B cell (primary cell): ENCODE data around the gene ATP9B. TPM values are rescaled to one million over a fixed set of nuclear protein-coding genes. Genes with fewer than 3 reads are reported as not detected.

Experiments used
- ATAC-seq: fragments of 200-7000 bp; cut with Tn5 transposase; one replicate; pipeline ENCODE4 v1.10.0; 2021; ENCODE audit warnings: low read depth, mild to moderate bottlenecking, moderate number of reproducible peaks, moderate library complexity
- CTCF ChIA-PET: fragments of 350-600 bp; sonication (Branson Sonifier 250); formaldehyde crosslinking; loops from one replicate; lab custom pipeline; 2021; ENCODE audit warnings: antibody characterized with exemption, inconsistent platforms; lab: Charles Lee
- POLR2A ChIA-PET: fragments of 350-600 bp; sonication (Branson Sonifier 250); formaldehyde crosslinking; loops from one replicate; lab custom pipeline; 2021; ENCODE audit warnings: antibody characterized with exemption; lab: Charles Lee
- DNase-seq: peaks from one replicate; pipeline ENCODE4 v3.0.0; 2013
- H2AFZ ChIP-seq: 2 replicates; pipeline ENCODE4 v1.6.1; 2012; ENCODE audit warnings: mild to moderate bottlenecking, low read depth, low read length; ENCODE audit not compliant: insufficient read depth, poor library complexity, severe bottlenecking
- H3K27ac ChIP-seq, 2 donors: 1 replicate in 1 of 2; 2 replicates in 1 of 2; pipeline ENCODE4 v1.5.1; 2012 to 2013; ENCODE audit warnings: low read length in 2 of 2, mild to moderate bottlenecking in 2 of 2, moderate library complexity in 1 of 2
- H3K27me3 ChIP-seq, 4 experiments: fragments of 200-600 bp in 1 of 4; sonication (generic) in 1 of 4; replicated peaks in 1 of 4; 1 replicate in 2 of 4; 2 replicates in 2 of 4; pipeline versions ENCODE4 v1.6.1 to v1.7.0; 2013 to 2016; ENCODE audit warnings: low read length in 3 of 4, mild to moderate bottlenecking in 2 of 4, mixed read lengths in 1 of 4, moderate library complexity in 1 of 4; ENCODE audit not compliant: insufficient read depth in 4 of 4, control insufficient read depth in 3 of 4; ENCODE audit errors: control extremely low read depth in 1 of 4
- H3K36me3 ChIP-seq, 2 experiments: replicated peaks in 1 of 2; 1 replicate in 1 of 2; 2 replicates in 1 of 2; pipeline versions ENCODE4 v1.6.1 to v1.7.1; 2013; ENCODE audit warnings: low read length in 1 of 2; ENCODE audit not compliant: insufficient read depth in 2 of 2, control insufficient read depth in 1 of 2; ENCODE audit errors: control extremely low read depth in 1 of 2, extremely low read depth in 1 of 2
- H3K4me1 ChIP-seq, 2 donors: fragments of 200-600 bp in 1 of 2; sonication (generic) in 1 of 2; 1 replicate in 1 of 2; 2 replicates in 1 of 2; pipeline versions ENCODE4 v1.5.1 to v1.6.1; 2013 to 2017; ENCODE audit warnings: low read length in 2 of 2; ENCODE audit not compliant: control insufficient read depth in 2 of 2, insufficient read depth in 2 of 2
- H3K4me2 ChIP-seq: replicated peaks from 2 replicates; pipeline ENCODE3; 2012; ENCODE audit warnings: mild to moderate bottlenecking, low read depth, low read length; ENCODE audit not compliant: poor library complexity, severe bottlenecking
- H3K4me3 ChIP-seq, 5 experiments: fragments of 200-600 bp in 1 of 5; sonication (generic) in 1 of 5; 1 replicate in 3 of 5; 2 replicates in 2 of 5; pipeline versions ENCODE4 v1.5.1 to v1.7.0; 2011 to 2016; ENCODE audit warnings: low read length in 4 of 5, mild to moderate bottlenecking in 4 of 5, low read depth in 2 of 5, control low read depth in 1 of 5, moderate library complexity in 1 of 5; ENCODE audit not compliant: insufficient read depth in 1 of 5; ENCODE audit errors: control extremely low read depth in 1 of 5, extremely low read depth in 1 of 5
- H3K79me2 ChIP-seq: fragments of 200-600 bp; sonication (generic); one replicate; pipeline ENCODE4 v1.6.0; 2016; ENCODE audit warnings: low read length; ENCODE audit not compliant: control insufficient read depth, insufficient read depth
- H3K9ac ChIP-seq: fragments of 200-600 bp; sonication (generic); 2 replicates; pipeline ENCODE4 v1.6.1; 2017; ENCODE audit warnings: mild to moderate bottlenecking, low read length, moderate library complexity
- H3K9me3 ChIP-seq, 3 donors: one replicate each; pipeline versions ENCODE4 v1.6.1 to v1.7.1; 2013; ENCODE audit warnings: low read length in 2 of 3; ENCODE audit not compliant: control insufficient read depth in 2 of 3, insufficient read depth in 1 of 3; ENCODE audit errors: control extremely low read depth in 1 of 3
- H4K20me1 ChIP-seq: 2 replicates; pipeline ENCODE4 v1.6.0; 2012; ENCODE audit warnings: mild to moderate bottlenecking, low read length; ENCODE audit not compliant: insufficient read depth, control insufficient read depth, poor library complexity, severe bottlenecking
- H3K27ac Mint-ChIP-seq: one replicate; pipeline ENCODE4 v1.8.0; 2021; ENCODE audit warnings: mixed read lengths
- H3K27me3 Mint-ChIP-seq: one replicate; pipeline ENCODE4 v1.8.0; 2021; ENCODE audit warnings: mixed read lengths
- H3K4me1 Mint-ChIP-seq: one replicate; pipeline ENCODE4 v1.8.0; 2021; ENCODE audit warnings: mixed read lengths
- H3K4me3 Mint-ChIP-seq: one replicate; pipeline ENCODE4 v1.8.0; 2021; ENCODE audit warnings: mixed read lengths
- H3K9me3 Mint-ChIP-seq: one replicate; pipeline ENCODE4 v1.8.0; 2022; ENCODE audit warnings: mixed read lengths; ENCODE audit not compliant: insufficient read depth
- EZH2 ChIP-seq: IDR thresholded peaks from 2 replicates; pipeline ENCODE4 v1.6.1; 2012; ENCODE audit warnings: borderline replicate concordance, low read depth, mild to moderate bottlenecking, moderate library complexity, low read length; ENCODE audit not compliant: insufficient read depth, poor library complexity, severe bottlenecking
- WGBS: methylation state at CpG from one replicate; pipeline ENCODE4 v1.1.5; 2013; ENCODE audit warnings: missing lambda C conversion rate; ENCODE audit not compliant: insufficient coverage; 5-methylcytosine and 5-hydroxymethylcytosine counted together
- intact Hi-C: fragments of 100-400 bp; cut with micrococcal nuclease; formaldehyde crosslinking; loops from one replicate; pipeline ENCODE4 v1.10.0; 2022
- polyA plus RNA-seq: library from polyadenylated mRNA; depleted of rRNA; stranded (reverse); fragments of >200 nt; gene quantifications from 2 replicates; pipeline ENCODE4 v1.2.3, GENCODE V29; 2012
- total RNA-seq, 2 donors: library from RNA; stranded (reverse); fragments of 120-200 nt in 1 of 2; gene quantifications; 1 replicate in 1 of 2; 2 replicates in 1 of 2; pipeline versions ENCODE4 v1.2.3 to v1.2.4, GENCODE V29; 2013 to 2022
- TF ChIP-seq, protein P1 (sequence below): fragments of 200-600 bp; IDR thresholded peaks from one replicate; pipeline ENCODE4 v1.8.0; 2022; ENCODE audit warnings: antibody characterized with exemption, mild to moderate bottlenecking

The ATP9B gene
- total and polyA plus RNA-seq, 2 donors (not counting 1 experiment from before 2014, with no cell fraction given): 34.3 to 71.7 TPM

DNA sequence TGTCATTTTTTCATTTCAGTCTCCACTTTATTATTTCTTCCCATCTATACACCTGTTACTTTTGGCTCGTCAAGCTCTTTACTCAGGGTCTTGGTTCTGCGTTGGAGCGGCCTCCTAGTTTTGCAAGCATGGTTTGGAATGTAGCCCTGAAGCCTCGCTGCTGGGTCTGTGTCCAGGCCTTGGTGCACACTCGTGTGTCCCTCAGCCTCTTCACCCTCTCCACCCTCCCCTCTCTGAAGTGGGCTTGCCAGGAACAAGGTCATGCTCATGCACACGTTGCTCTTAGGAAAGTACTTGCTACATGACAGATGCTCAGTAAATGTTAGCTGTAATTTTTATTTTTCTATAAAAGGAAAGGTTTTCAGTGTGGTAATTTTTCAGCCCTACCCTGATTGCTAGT lies 147.0 kb downstream of the ATP9B start:
- TF ChIP-seq, protein P1, sequence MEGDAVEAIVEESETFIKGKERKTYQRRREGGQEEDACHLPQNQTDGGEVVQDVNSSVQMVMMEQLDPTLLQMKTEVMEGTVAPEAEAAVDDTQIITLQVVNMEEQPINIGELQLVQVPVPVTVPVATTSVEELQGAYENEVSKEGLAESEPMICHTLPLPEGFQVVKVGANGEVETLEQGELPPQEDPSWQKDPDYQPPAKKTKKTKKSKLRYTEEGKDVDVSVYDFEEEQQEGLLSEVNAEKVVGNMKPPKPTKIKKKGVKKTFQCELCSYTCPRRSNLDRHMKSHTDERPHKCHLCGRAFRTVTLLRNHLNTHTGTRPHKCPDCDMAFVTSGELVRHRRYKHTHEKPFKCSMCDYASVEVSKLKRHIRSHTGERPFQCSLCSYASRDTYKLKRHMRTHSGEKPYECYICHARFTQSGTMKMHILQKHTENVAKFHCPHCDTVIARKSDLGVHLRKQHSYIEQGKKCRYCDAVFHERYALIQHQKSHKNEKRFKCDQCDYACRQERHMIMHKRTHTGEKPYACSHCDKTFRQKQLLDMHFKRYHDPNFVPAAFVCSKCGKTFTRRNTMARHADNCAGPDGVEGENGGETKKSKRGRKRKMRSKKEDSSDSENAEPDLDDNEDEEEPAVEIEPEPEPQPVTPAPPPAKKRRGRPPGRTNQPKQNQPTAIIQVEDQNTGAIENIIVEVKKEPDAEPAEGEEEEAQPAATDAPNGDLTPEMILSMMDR: no peak
- no peak for TF ChIP-seq EZH2
- WGBS: 100% methylated on average over 5 of the region's 6 CpGs
- Histone ChIP-seq H3K4me1 (no peaks in the 10 kb centered on the region), H3K27ac (no peak overlapping the region), H3K9ac (no peak overlapping the region), H3K36me3 (peaks cover 0 to 16% of the 10 kb centered on the region in 2 experiments), H3K9me3 (no peaks in the 10 kb centered on the region), H3K4me2 (no peak overlapping the region), H2AFZ (no peak overlapping the region), H3K27me3 (no peaks in the 10 kb centered on the region), H3K4me3 (no peak overlapping the region), H4K20me1 (no peaks in the 10 kb centered on the region), H3K79me2 (no peaks in the 10 kb centered on the region)
- CTCF ChIA-PET: no interaction called here
- DNase-seq (no peak), ATAC-seq (no peak)
- Mint-ChIP-seq H3K4me1 (no peaks in the 10 kb centered on the region), H3K27ac (no peak overlapping the region), H3K27me3 (no peaks in the 10 kb centered on the region), H3K4me3 (no peak overlapping the region), H3K9me3 (no peaks in the 10 kb centered on the region)
- POLR2A ChIA-PET: no interaction called here
- intact Hi-C loops: no loop called here

DNA sequence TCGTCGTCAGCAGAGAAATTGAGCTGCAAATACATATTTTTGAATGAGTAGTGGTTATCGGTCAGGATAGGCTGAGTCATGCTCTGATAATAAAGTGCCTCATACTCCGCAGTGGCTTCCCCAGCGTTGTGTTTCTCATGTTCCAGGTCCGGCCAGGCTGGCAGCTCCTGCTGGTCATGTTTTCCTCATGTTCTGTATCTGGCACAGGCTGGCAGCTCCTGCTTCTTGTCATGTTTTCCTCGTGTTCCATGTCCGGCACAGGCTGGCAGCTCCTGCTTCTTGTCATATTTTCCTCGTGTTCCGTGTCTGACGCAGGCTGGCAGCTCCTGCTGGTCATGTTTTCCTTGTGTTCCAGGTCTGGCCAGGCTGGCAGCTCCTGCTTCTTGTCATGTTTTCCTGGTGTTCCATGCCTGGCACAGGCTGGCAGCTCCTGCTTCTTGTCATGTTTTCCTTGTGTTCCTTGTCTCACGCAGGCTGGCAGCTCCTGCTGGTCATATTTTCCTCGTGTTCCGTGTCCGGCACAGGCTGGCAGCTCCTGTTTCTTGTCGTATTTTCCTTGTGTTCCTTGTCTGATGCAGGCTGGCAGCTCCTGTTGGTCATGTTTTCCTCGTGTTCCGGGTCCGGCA lies 148.9 kb downstream of the ATP9B start:
- Mint-ChIP-seq H3K27ac (no peak overlapping the region), H3K4me3 (no peak overlapping the region), H3K4me1 (peaks cover 3% of the 10 kb centered on the region), H3K27me3 (no peaks in the 10 kb centered on the region), H3K9me3 (no peaks in the 10 kb centered on the region)
- no peaks in the 10 kb centered on the region for H3K79me2 ChIP-seq
- no peak overlapping the region for H2AFZ ChIP-seq
- H3K27me3 ChIP-seq: no peaks in the 10 kb centered on the region
- ChIA-PET CTCF (no interaction called here), POLR2A (no interaction called here)
- no peak overlapping the region for H3K4me2 ChIP-seq
- no peaks in the 10 kb centered on the region for H4K20me1 ChIP-seq
- no peaks in the 10 kb centered on the region for H3K9me3 ChIP-seq
- no peaks in the 10 kb centered on the region for H3K4me1 ChIP-seq
- no peak overlapping the region for H3K9ac ChIP-seq
- intact Hi-C loops: no loop called here
- TF ChIP-seq, protein P1: no peak
- no peak for TF ChIP-seq EZH2
- ATAC-seq: no peak
- no peak overlapping the region for H3K27ac ChIP-seq
- WGBS: 98% methylated on average over 19 of the region's 19 CpGs
- H3K36me3 ChIP-seq: peaks cover 0 to 16% of the 10 kb centered on the region in 2 experiments
- H3K4me3 ChIP-seq: no peak overlapping the region
- no peak for DNase-seq
